Colonic mucosa (tissue), 4 donors: Measurements from ENCODE around the gene FTO. TPM values are rescaled to one million over a fixed set of nuclear protein-coding genes. Genes with fewer than 3 reads are reported as not detected.

Experiments used
- DNase-seq: peaks from one replicate; pipeline ENCODE4 v3.0.0-alpha.2; 2020
- H3K27ac ChIP-seq: fragments of 200-600 bp; one replicate; pipeline ENCODE4 v1.8.0; 2021
- H3K27me3 ChIP-seq: fragments of 200-600 bp; one replicate; pipeline ENCODE4 v1.8.0; 2021
- H3K36me3 ChIP-seq: fragments of 200-600 bp; one replicate; pipeline ENCODE4 v1.8.0; 2021
- H3K4me1 ChIP-seq: fragments of 200-600 bp; one replicate; pipeline ENCODE4 v1.8.0; 2021; ENCODE audit warnings: mild to moderate bottlenecking
- H3K4me3 ChIP-seq: fragments of 200-600 bp; one replicate; pipeline ENCODE4 v1.8.0; 2021
- H3K9ac ChIP-seq, 2 donors: one replicate each; pipeline ENCODE4 v1.7.0; 2013; ENCODE audit warnings: control low read depth in 2 of 2, low read depth in 2 of 2, low read length in 2 of 2
- H3K9me3 ChIP-seq: fragments of 200-600 bp; one replicate; pipeline ENCODE4 v1.8.0; 2021
- intact Hi-C: fragments of 100-400 bp; cut with DNase I; formaldehyde crosslinking; loops from one replicate; pipeline ENCODE4 v1.14.1; 2022
- total RNA-seq, 2 donors: library from RNA; stranded (reverse); fragmentation: NEBNext Ultra II Directional in 1 of 2; extraction: Animal tissue kit (Norgen Biotek cat#: 25700) in 1 of 2; gene quantifications; one replicate each; pipeline ENCODE4 v1.2.1, GENCODE V29; 2021
- TF ChIP-seq, protein P1 (sequence below): fragments of 200-600 bp; IDR thresholded peaks from one replicate; pipeline ENCODE4 v1.8.0; 2022; ENCODE audit warnings: antibody characterized with exemption, mild to moderate bottlenecking
- donor health status: healthy.
- donor health status: DM: no; HTN: no; CAD: no.
- donor health status: DM: no; HTN: no; CAD: no.

Gene FTO
- total RNA-seq, 2 donors from 2014 or later: 38.3 to 39.2 TPM

DNA sequence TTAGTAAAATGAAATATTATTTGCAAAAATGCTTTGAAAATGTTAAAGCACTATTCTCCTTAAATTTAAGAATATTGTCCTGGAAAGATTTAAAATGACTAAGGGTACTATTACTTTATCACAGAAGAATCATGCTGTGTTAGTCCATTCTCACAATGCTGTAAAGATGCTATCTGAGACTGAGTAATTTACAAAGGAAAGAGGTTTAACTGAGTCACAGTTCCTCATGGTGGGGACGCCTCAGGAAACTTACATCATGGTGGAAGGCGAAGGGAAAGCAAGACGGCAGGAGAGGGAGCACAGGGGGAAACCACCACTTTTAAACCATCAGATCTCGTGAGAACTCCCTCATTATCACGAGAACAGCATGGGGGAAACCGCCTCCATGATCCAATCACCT is 337.0 kb downstream of the FTO start:
- no peak overlapping the region for H3K4me3 ChIP-seq
- no peaks in the 10 kb centered on the region for H3K27me3 ChIP-seq
- no peak for DNase-seq
- H3K9me3 ChIP-seq: no peaks in the 10 kb centered on the region
- H3K27ac ChIP-seq: no peak overlapping the region
- TF ChIP-seq, protein P1, sequence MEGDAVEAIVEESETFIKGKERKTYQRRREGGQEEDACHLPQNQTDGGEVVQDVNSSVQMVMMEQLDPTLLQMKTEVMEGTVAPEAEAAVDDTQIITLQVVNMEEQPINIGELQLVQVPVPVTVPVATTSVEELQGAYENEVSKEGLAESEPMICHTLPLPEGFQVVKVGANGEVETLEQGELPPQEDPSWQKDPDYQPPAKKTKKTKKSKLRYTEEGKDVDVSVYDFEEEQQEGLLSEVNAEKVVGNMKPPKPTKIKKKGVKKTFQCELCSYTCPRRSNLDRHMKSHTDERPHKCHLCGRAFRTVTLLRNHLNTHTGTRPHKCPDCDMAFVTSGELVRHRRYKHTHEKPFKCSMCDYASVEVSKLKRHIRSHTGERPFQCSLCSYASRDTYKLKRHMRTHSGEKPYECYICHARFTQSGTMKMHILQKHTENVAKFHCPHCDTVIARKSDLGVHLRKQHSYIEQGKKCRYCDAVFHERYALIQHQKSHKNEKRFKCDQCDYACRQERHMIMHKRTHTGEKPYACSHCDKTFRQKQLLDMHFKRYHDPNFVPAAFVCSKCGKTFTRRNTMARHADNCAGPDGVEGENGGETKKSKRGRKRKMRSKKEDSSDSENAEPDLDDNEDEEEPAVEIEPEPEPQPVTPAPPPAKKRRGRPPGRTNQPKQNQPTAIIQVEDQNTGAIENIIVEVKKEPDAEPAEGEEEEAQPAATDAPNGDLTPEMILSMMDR: no peak
- no peaks in the 10 kb centered on the region for H3K36me3 ChIP-seq
- intact Hi-C loops: no loop called here
- no peak overlapping the region for H3K9ac ChIP-seq
- no peaks in the 10 kb centered on the region for H3K4me1 ChIP-seq

DNA sequence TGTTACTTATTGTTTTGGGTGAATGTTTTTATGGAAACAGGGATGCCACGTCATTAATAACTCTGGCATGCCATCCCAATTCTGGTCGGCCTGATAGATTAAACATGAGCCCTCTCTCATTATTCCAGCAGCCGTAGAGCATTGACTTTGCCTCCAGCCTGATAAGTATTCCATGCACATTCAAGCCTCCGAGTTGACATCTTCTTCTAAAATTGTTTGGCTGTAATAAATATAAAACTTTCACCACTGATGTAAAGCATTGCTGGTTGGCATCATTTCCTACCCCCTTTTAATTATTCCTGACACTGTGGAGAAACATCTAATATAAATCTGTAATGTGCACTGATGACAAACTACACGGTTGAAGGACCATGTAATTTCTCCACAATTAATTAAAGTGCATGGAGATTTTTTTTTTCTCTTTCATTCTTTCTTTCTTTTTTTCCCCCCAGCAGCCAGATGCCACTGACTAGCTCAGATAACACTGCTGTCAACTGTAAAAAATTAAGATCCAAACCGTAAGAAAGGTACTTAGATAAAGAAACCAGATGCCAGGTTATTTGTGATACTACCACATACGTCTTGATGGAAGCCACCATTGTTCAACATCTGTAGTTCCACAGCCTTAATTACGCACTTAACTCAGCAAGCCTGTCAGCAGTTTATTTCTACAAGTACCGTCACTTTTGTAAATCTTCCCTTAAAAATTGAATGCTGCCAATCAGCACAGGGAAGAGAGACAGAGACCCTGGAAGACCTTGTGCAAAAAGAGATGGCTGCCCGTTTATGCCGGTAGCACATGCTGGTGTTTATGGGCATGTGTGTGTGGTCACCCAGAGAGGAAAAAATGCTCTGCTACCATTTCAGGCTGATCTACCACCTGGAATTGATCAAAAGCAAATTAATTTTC is 344.9 kb downstream of the FTO start:
- H3K4me1 ChIP-seq: no peaks in the 10 kb centered on the region
- no peaks in the 10 kb centered on the region for H3K36me3 ChIP-seq
- no peaks in the 10 kb centered on the region for H3K9me3 ChIP-seq
- intact Hi-C loops: no loop called here
- H3K4me3 ChIP-seq: no peak overlapping the region
- no peak overlapping the region for H3K27ac ChIP-seq
- no peak overlapping the region for H3K9ac ChIP-seq
- TF ChIP-seq, protein P1: no peak
- no peaks in the 10 kb centered on the region for H3K27me3 ChIP-seq
- DNase-seq: no peak

DNA sequence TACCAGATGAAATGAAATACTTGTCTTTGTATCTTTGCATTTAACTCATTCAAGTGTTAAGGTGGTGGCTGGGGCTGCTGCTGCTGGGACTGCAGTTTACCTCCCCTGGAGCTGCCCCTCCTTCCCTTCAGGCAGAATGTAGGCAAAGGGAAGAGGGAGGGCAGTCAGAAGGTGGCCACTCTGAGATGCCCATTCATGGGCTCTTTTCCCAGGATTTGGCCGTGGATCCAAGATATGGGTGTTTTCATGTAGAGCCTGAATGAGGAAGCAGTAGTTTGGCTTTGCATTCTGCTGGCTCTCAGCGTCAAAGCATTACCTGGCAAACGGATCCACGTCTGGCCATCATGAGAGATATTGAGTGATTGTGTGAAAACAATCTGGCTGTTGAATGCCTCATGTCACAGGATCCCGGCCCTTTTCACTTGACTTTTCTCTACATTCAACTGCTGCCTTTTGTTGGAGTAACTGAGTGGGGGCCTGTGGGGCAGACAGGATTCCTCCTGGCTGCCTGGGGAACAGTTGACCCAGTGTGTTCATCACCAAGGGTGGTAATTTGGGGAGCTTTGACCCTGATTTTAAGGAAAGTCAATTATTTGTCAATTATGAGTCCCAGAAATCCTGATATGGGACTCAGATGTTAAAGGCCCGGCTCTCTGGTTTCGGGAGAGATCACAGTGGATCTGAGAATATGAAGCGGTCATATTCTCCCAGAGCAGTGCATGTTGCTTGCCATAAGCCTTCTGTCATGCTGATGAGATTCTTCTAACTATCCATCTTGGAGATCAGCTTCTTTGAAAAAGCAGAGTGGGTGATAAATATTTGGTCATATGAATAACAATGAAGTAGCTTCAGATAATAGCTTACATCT is 345.9 kb downstream of the FTO start:
- Histone ChIP-seq H3K9me3 (no peaks in the 10 kb centered on the region), H3K27ac (no peak overlapping the region), H3K4me3 (no peak overlapping the region), H3K36me3 (no peaks in the 10 kb centered on the region), H3K4me1 (no peaks in the 10 kb centered on the region), H3K9ac (no peak overlapping the region), H3K27me3 (no peaks in the 10 kb centered on the region)
- intact Hi-C loops: no loop called here
- TF ChIP-seq, protein P1: no peak
- no peak for DNase-seq

DNA sequence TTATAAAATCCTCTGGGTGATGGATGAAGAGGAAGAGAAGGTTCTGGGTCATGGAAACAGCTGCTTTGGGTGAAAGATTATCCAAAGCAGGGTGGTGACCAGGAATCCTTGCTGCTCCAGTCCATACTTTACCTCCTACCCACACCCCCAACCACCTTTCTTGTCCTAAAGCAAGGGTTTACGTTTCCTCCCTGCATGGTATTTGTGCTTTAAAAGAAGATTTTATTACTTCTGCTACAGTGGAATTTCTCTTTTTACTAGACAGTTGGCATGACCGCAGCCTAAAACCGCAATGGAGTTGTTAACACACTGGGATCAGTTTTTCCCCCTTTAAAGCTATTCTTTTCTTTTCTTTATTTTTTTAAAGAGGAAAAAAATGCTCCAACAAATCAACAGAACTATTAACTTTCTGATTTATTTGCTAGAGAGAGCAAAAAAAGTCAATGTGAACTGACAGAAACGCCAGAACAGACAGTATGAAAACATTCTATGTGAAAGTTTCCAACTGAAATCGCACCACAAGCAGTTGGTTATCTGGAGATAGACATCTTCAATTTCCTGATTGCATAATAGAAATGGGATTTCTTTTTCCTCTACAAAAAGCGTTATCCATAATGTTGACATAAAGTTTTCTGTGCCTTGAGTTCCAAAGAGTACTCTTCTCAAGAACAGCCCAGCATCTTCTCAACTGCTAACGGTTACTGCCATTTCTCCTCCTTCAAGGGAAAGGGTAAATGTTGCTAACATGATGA is 346.7 kb downstream of the FTO start:
- no peaks in the 10 kb centered on the region for H3K9me3 ChIP-seq
- H3K4me3 ChIP-seq: no peak overlapping the region
- no peak for DNase-seq
- TF ChIP-seq, protein P1: no peak
- no peaks in the 10 kb centered on the region for H3K4me1 ChIP-seq
- H3K9ac ChIP-seq: no peak overlapping the region
- H3K36me3 ChIP-seq: no peaks in the 10 kb centered on the region
- no peak overlapping the region for H3K27ac ChIP-seq
- intact Hi-C loops: no loop called here
- no peaks in the 10 kb centered on the region for H3K27me3 ChIP-seq

DNA sequence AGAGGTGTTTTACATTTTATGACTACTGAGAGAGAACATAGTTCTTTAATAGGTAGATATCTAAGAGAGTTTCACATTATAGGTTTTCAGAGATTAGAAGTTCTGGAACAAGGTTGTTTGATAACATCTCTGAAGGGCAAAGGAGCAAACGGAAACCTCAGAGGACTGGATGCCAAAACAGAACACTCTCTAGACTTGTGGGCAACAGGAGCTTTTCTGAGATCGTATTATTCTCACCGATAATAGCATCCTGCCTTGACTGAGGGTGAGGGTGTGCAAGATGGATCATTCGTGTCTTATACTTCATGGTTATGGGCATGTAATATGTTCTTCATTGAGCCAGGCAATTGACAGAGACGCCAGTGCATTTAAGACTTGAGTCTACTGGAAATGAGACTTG is 347.9 kb downstream of the FTO start:
- no peak for DNase-seq
- no peaks in the 10 kb centered on the region for H3K4me1 ChIP-seq
- TF ChIP-seq, protein P1: no peak
- no peak overlapping the region for H3K4me3 ChIP-seq
- H3K9ac ChIP-seq: no peak overlapping the region
- H3K36me3 ChIP-seq: no peaks in the 10 kb centered on the region
- intact Hi-C loops: no loop called here
- no peaks in the 10 kb centered on the region for H3K9me3 ChIP-seq
- H3K27me3 ChIP-seq: no peaks in the 10 kb centered on the region
- no peak overlapping the region for H3K27ac ChIP-seq
